ENCODE data around the gene SPDYE6. TPM values are rescaled to one million over a fixed set of nuclear protein-coding genes. Genes with fewer than 3 reads are reported as not detected.

SPDYE6 gene
- total RNA-seq, 4 donors from 2014 or later = not detected

DNA sequence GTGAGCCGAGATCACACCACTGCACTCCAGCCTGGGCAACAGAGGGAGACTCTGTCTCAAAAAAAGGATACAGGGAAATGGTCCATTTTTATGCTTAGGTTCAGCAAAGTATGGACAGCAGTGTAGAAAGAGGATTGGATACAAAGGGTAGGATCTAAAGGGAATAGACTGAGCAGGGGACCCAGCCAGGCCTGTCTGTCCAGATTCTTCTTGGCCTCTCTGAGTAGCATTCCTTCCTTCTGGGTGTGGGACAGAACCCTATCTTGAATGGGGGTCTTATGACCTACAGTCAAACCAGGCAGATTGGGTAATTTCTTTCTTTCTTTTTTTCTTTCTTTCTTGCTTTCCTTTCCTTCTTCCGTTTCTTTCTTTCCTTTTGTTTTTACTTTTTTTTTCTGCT is 43.9 kb downstream of the SPDYE6 start:
- intact Hi-C loops (cut with DNase I; ENCODE audit: low total_unique reads) = no loop called here
- no peak overlapping the region for H3K4me3 ChIP-seq (ENCODE audit: low read depth, poor library complexity, severe bottlenecking)
- DNase-seq (ENCODE audit: low spot score in 2 of 2) = no peak
- TF ChIP-seq, protein P1, sequence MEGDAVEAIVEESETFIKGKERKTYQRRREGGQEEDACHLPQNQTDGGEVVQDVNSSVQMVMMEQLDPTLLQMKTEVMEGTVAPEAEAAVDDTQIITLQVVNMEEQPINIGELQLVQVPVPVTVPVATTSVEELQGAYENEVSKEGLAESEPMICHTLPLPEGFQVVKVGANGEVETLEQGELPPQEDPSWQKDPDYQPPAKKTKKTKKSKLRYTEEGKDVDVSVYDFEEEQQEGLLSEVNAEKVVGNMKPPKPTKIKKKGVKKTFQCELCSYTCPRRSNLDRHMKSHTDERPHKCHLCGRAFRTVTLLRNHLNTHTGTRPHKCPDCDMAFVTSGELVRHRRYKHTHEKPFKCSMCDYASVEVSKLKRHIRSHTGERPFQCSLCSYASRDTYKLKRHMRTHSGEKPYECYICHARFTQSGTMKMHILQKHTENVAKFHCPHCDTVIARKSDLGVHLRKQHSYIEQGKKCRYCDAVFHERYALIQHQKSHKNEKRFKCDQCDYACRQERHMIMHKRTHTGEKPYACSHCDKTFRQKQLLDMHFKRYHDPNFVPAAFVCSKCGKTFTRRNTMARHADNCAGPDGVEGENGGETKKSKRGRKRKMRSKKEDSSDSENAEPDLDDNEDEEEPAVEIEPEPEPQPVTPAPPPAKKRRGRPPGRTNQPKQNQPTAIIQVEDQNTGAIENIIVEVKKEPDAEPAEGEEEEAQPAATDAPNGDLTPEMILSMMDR (IDR thresholded peaks at IDR 0.05) = no peak
- no peak for TF ChIP-seq POLR2A (IDR thresholded peaks at IDR 0.05)
- WGBS, 2 donors = 88 to 90% methylated on average over 2 of the region's 2 CpGs

DNA sequence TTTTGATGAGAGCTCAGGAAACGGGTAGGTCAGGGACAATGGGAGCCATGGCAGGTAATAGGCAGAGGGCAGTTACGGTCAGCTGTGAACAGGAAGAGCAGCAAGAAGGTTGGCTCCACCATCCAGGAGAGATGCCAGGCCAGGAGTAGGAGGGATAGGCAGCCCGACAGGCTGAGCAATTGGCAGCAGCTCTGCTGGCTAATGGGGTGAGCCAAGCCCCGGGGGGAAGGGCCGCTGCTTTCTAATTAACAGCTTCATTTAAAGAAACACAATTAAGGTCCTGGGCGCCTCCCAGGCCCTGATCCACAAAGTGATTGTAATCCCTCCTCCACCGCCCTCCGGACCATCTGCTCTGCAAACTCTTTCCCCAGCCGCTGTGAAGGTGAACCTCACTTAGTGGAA is 45.8 kb downstream of the SPDYE6 start:
- H3K4me3 ChIP-seq (ENCODE audit: low read depth, poor library complexity, severe bottlenecking) = no peak overlapping the region
- WGBS, 2 donors = 53 to 77% methylated on average over 9 of the region's 9 CpGs
- intact Hi-C loops (cut with DNase I; ENCODE audit: low total_unique reads) = no loop called here
- TF ChIP-seq, protein P1 (IDR thresholded peaks at IDR 0.05) = no peak
- no peak for TF ChIP-seq POLR2A (IDR thresholded peaks at IDR 0.05)
- DNase-seq (ENCODE audit: low spot score in 2 of 2) = no peak

- TF ChIP-seq POLR2A (IDR thresholded peaks at IDR 0.05) = no peak
- TF ChIP-seq, protein P1 (IDR thresholded peaks at IDR 0.05) = no peak
- 35 to 41% methylated on average over 14 to 17 of the region's 17 CpGs for WGBS, 2 donors
- no peak overlapping the region for H3K4me3 ChIP-seq (ENCODE audit: low read depth, poor library complexity, severe bottlenecking)
- intact Hi-C loops (cut with DNase I; ENCODE audit: low total_unique reads) = no loop called here
- DNase-seq (ENCODE audit: low spot score in 2 of 2) = peak in 1 of 2 donors; percentile 52
Observed at GRCh38 chr7:102306916-102307677, 49.1 kb downstream of the SPDYE6 start.

GRCh38 chr7:102305414-102306268 is 50.6 kb downstream of the SPDYE6 start:
- WGBS, 2 donors = 92 to 94% methylated on average over 17 of the region's 17 CpGs
- DNase-seq (ENCODE audit: low spot score in 2 of 2) = no peak
- H3K4me3 ChIP-seq (ENCODE audit: low read depth, poor library complexity, severe bottlenecking) = no peak overlapping the region
- intact Hi-C loops (cut with DNase I; ENCODE audit: low total_unique reads) = no loop called here
- no peak for TF ChIP-seq POLR2A (IDR thresholded peaks at IDR 0.05)
- TF ChIP-seq, protein P1 (IDR thresholded peaks at IDR 0.05) = no peak

DNA sequence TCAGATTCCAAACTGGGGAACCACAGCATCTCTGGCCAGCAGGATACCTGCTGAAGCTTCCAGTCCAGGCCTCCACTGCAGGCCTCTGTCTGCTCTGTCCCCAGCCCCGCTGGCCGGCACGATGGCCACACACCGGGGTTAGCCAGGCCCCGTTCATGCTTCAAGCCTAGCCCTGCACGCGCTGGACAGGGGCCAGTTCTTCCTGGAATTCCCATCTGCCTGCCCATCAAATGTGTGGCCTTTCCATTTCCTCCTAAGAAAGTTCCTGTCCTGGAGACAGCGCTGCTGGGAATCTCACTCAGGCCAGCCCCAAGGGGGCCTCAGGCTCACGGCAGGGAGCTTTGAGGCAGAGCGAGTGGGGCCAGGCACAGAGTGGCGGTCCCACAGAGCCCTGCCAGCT is 51.6 kb downstream of the SPDYE6 start:
- no peak overlapping the region for H3K4me3 ChIP-seq (ENCODE audit: low read depth, poor library complexity, severe bottlenecking)
- intact Hi-C loops (cut with DNase I; ENCODE audit: low total_unique reads) = no loop called here
- no peak for DNase-seq (ENCODE audit: low spot score in 2 of 2)
- 58 to 70% methylated on average over 11 of the region's 11 CpGs for WGBS, 2 donors
- TF ChIP-seq, protein P1 (IDR thresholded peaks at IDR 0.05) = no peak
- no peak for TF ChIP-seq POLR2A (IDR thresholded peaks at IDR 0.05)
